Stimulated activated CD8-positive, alpha-beta memory T cell treated with anti-CD3 and anti-CD28 coated beads, Interleukin-15, amount 100 ng/mL, for 24 hours (primary cell): ENCODE measurements around the gene CAMKMT.

Experiments
- DNase-seq: peaks from one replicate; pipeline ENCODE4 v3.0.0-alpha.2; 2020; ENCODE audit warnings: low read depth

The CAMKMT gene

GRCh38 chr2:44743473-44743872 lies 381.7 kb downstream of the CAMKMT start:
- DNase-seq, result no peak

GRCh38 chr2:44744961-44745892 lies 383.5 kb downstream of the CAMKMT start:
- DNase-seq, result no peak

- DNase-seq, result no peak
These were observed 384.4 kb downstream of the CAMKMT start for GRCh38 chr2:44745922-44746766.

- DNase-seq, result no peak
These were observed 385.3 kb downstream of the CAMKMT start for GRCh38 chr2:44746856-44747615.

GRCh38 chr2:44747794-44748193 lies 386.0 kb downstream of the CAMKMT start:
- DNase-seq, result no peak

GRCh38 chr2:44751754-44752479 lies 390.2 kb downstream of the CAMKMT start:
- no peak for DNase-seq

GRCh38 chr2:44752761-44753160 lies 391.0 kb downstream of the CAMKMT start:
- DNase-seq, result no peak

GRCh38 chr2:44753552-44754285 lies 392.0 kb downstream of the CAMKMT start:
- DNase-seq, result no peak

GRCh38 chr2:44758591-44758990 lies 396.8 kb downstream of the CAMKMT start:
- DNase-seq, result no peak

- no peak for DNase-seq
These were observed 398.1 kb downstream of the CAMKMT start for GRCh38 chr2:44759823-44760222.

- DNase-seq, result no peak
These were observed 401.6 kb downstream of the CAMKMT start for GRCh38 chr2:44763275-44763782.

GRCh38 chr2:44766220-44766619 lies 404.5 kb downstream of the CAMKMT start:
- no peak for DNase-seq

- DNase-seq, result no peak
These were observed 405.0 kb downstream of the CAMKMT start for GRCh38 chr2:44766777-44767176.

- no peak for DNase-seq
These were observed 405.9 kb downstream of the CAMKMT start for GRCh38 chr2:44767691-44768090.

- DNase-seq, result no peak
These were observed 406.9 kb downstream of the CAMKMT start for GRCh38 chr2:44768438-44769236.

GRCh38 chr2:44769349-44770011 lies 407.7 kb downstream of the CAMKMT start:
- DNase-seq, result no peak

- DNase-seq, result no peak
These were observed 408.8 kb downstream of the CAMKMT start for GRCh38 chr2:44770221-44771195.

GRCh38 chr2:44771522-44771921 lies 409.8 kb downstream of the CAMKMT start:
- no peak for DNase-seq
